GM21447 (cell line): ENCODE results near the gene ZFR.
"Not testable (repeated sequence)": the region's sequence is repeated elsewhere in the genome, so short reads cannot be mapped to it uniquely, and the experiment has no call there.

Experiments
- ATAC-seq: cut with Tn5 transposase; IDR thresholded peaks from one replicate; pipeline ENCODE4 v1.9.1; 2021; ENCODE audit not compliant: unreplicated experiment

The ZFR gene

GRCh38 chr5:32323741-32324140, 120.8 kb downstream of the ZFR start:
- ATAC-seq: no peak

- no peak for ATAC-seq
Observed at GRCh38 chr5:32322882-32323281, 121.7 kb downstream of the ZFR start.

GRCh38 chr5:32321787-32322186, 122.8 kb downstream of the ZFR start:
- not testable (repeated sequence) for ATAC-seq

GRCh38 chr5:32320576-32320975, 124.0 kb downstream of the ZFR start:
- ATAC-seq: no peak

GRCh38 chr5:32319926-32320543, 124.5 kb downstream of the ZFR start:
- no peak for ATAC-seq

- no peak for ATAC-seq
Observed at GRCh38 chr5:32319392-32319791, 125.1 kb downstream of the ZFR start.

- ATAC-seq: no peak
Observed at GRCh38 chr5:32317041-32317440, 127.5 kb downstream of the ZFR start.

- no peak for ATAC-seq
Observed at GRCh38 chr5:32315221-32316014, 129.1 kb downstream of the ZFR start.

GRCh38 chr5:32314658-32315057, 129.9 kb downstream of the ZFR start:
- ATAC-seq: no peak

- ATAC-seq: not testable (repeated sequence)
Observed at GRCh38 chr5:32314152-32314488, 130.4 kb downstream of the ZFR start.

- ATAC-seq: peak; percentile 95
Observed at GRCh38 chr5:32312595-32313332, 131.8 kb downstream of the ZFR start, which contains the start of gene MTMR12. Gene MTMR12, minus strand, starts transcription at chr5:32312939. Its CDS starts 101 bp downstream, at chr5:32312838.

GRCh38 chr5:32312197-32312594, 132.3 kb downstream of the ZFR start:
- peak; percentile 28 for ATAC-seq

GRCh38 chr5:32311404-32312196, 132.9 kb downstream of the ZFR start:
- ATAC-seq: no peak

- ATAC-seq: no peak
Observed at GRCh38 chr5:32309761-32310160, 134.8 kb downstream of the ZFR start.

GRCh38 chr5:32308946-32309345, 135.6 kb downstream of the ZFR start:
- ATAC-seq: no peak

GRCh38 chr5:32307769-32308194, 136.8 kb downstream of the ZFR start:
- no peak for ATAC-seq

- ATAC-seq: no peak
Observed at GRCh38 chr5:32304622-32305021, 139.9 kb downstream of the ZFR start.
